ENCODE results near the gene HK1.

DNA sequence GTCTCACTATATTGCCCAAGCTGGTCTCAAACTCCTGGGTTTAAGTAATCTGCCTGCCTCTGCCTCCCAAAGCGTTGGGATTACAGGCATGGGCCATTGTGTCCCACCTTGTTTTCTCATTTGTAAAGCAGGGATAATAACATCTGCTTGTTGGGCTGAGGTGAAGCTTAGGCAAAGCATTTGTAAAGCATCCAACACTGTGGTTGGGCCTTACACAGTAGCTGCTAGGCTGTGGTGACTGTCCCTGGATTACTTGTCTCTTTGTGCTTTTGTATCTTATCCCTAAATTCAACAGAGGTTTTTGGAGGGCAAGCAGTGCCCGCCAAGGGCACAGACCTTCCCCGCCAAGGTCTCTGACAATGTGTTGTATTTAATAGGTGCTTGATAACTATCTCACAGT lies 43.8 kb upstream of the HK1 start:
- no peak for TF ChIP-seq EZH2 (IDR thresholded peaks at IDR 0.05; ENCODE audit: insufficient read depth, low read length)
- TF ChIP-seq, protein P1, sequence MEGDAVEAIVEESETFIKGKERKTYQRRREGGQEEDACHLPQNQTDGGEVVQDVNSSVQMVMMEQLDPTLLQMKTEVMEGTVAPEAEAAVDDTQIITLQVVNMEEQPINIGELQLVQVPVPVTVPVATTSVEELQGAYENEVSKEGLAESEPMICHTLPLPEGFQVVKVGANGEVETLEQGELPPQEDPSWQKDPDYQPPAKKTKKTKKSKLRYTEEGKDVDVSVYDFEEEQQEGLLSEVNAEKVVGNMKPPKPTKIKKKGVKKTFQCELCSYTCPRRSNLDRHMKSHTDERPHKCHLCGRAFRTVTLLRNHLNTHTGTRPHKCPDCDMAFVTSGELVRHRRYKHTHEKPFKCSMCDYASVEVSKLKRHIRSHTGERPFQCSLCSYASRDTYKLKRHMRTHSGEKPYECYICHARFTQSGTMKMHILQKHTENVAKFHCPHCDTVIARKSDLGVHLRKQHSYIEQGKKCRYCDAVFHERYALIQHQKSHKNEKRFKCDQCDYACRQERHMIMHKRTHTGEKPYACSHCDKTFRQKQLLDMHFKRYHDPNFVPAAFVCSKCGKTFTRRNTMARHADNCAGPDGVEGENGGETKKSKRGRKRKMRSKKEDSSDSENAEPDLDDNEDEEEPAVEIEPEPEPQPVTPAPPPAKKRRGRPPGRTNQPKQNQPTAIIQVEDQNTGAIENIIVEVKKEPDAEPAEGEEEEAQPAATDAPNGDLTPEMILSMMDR (IDR thresholded peaks at IDR 0.05; ENCODE audit: insufficient read depth, low read depth, low read length): no peak

All from astrocyte (in vitro differentiated cells and primary cell).